GM12878 (cell line): ENCODE measurements around the gene CHN2. TPM values are rescaled to one million over a fixed set of nuclear protein-coding genes. Genes with fewer than 3 reads are reported as not detected.
"Not testable (repeated sequence)": the region's sequence is repeated elsewhere in the genome, so short reads cannot be mapped to it uniquely, and the experiment has no call there.

Experiments
- ATAC-seq: fragments of 200-7000 bp; cut with Tn5 transposase; 3 replicates; pipeline ENCODE4 v1.9.1; 2020; ENCODE audit warnings: mild to moderate bottlenecking, moderate library complexity
- BruUV-seq: library from RNA; stranded (reverse); fragments of 400-500 nt; replicated peaks from 2 replicates; lab custom pipeline; 2021; lab: Mats Ljungman, UMichigan
- CTCF ChIA-PET: fragments of 300-600 bp; sonication (Branson Sonifier 250); formaldehyde crosslinking; extraction: SDS; loops from one replicate; lab custom pipeline; 2021; ENCODE audit warnings: inconsistent platforms; lab: Yijun Ruan, JAX
- POLR2A ChIA-PET: fragments of 350-600 bp; formaldehyde crosslinking; extraction: SDS; loops from one replicate; lab custom pipeline; 2021; ENCODE audit warnings: inconsistent platforms; lab: Charles Lee
- RAD21 ChIA-PET: fragments of 300-600 bp; sonication (Branson Sonifier 250); formaldehyde crosslinking; loops from one replicate; lab custom pipeline; 2023; ENCODE audit warnings: antibody characterized with exemption; ENCODE audit not compliant: unreplicated experiment; lab: Charles Lee
- SMC1A ChIA-PET: fragments of 300-600 bp; sonication (Branson Sonifier 250); formaldehyde crosslinking; loops from one replicate; lab custom pipeline; 2023; ENCODE audit not compliant: unreplicated experiment, uncharacterized antibody; lab: Charles Lee
- DNase-seq: peaks from one replicate; pipeline ENCODE4 v3.0.0-alpha.2; 2011; ENCODE audit warnings: low read depth, low spot score
- FAIRE-seq: peaks from 3 replicates; lab custom pipeline; 2011; peaks lifted over from hg19 to GRCh38; lab: Jason Lieb, UNC
- H2AFZ ChIP-seq: 2 replicates; pipeline ENCODE4 v1.6.0; 2011; ENCODE audit warnings: low read depth, low read length, control low read depth; ENCODE audit not compliant: control insufficient read depth
- H3K27ac ChIP-seq: 2 replicates; pipeline ENCODE4 v1.5.1; 2011; ENCODE audit warnings: control low read depth; ENCODE audit not compliant: control insufficient read depth, insufficient read depth
- H3K27me3 ChIP-seq, 2 experiments: replicated peaks in 1 of 2; 2 replicates each; pipeline versions ENCODE4 v1.6.0 to v1.6.1; 2011; ENCODE audit warnings: low read length in 1 of 2; ENCODE audit not compliant: control insufficient read depth in 2 of 2, insufficient read depth in 2 of 2
- H3K36me3 ChIP-seq, 2 experiments: 2 replicates each; pipeline ENCODE4 v1.5.1; 2011; ENCODE audit warnings: low read length in 1 of 2; ENCODE audit not compliant: control insufficient read depth in 2 of 2, insufficient read depth in 2 of 2
- H3K4me1 ChIP-seq: 2 replicates; pipeline ENCODE4 v1.6.1; 2011; ENCODE audit warnings: mild to moderate bottlenecking, low read length, moderate library complexity, mixed read lengths; ENCODE audit not compliant: control insufficient read depth, insufficient read depth
- H3K4me2 ChIP-seq: 2 replicates; pipeline ENCODE4 v1.6.0; 2011; ENCODE audit warnings: control low read depth; ENCODE audit not compliant: control insufficient read depth, insufficient read depth
- H3K4me3 ChIP-seq: fragments of 200-600 bp; sonication (generic); 2 replicates; pipeline ENCODE4 v1.5.1; 2016
- H3K79me2 ChIP-seq: 2 replicates; pipeline ENCODE4 v1.6.0; 2011; ENCODE audit warnings: low read length; ENCODE audit not compliant: control insufficient read depth, insufficient read depth
- H3K9ac ChIP-seq: 2 replicates; pipeline ENCODE4 v1.8.0; 2011; ENCODE audit warnings: low read length, control low read depth, mixed read lengths; ENCODE audit not compliant: control insufficient read depth, insufficient read depth
- H3K9me3 ChIP-seq: replicated peaks from 3 replicates; pipeline ENCODE4 v1.5.1; 2011; ENCODE audit warnings: mild to moderate bottlenecking, low read length; ENCODE audit not compliant: control insufficient read depth, insufficient read depth
- H4K20me1 ChIP-seq: 2 replicates; pipeline ENCODE4 v1.6.0; 2011; ENCODE audit not compliant: control insufficient read depth, insufficient read depth
- KLF5 ChIP-seq: fragments of 450-650 bp; IDR thresholded peaks from 2 replicates; pipeline ENCODE4 v1.6.1; 2014; ENCODE audit warnings: mild to moderate bottlenecking; ENCODE audit not compliant: partially characterized antibody
- RUNX3 ChIP-seq: IDR thresholded peaks from 2 replicates; pipeline ENCODE4 v1.6.1; 2012; ENCODE audit warnings: low read length, inconsistent platforms
- WGBS: methylation state at CpG from one replicate; pipeline ENCODE4 v1.1.6; 2016; ENCODE audit warnings: low lambda C conversion rate; ENCODE audit not compliant: insufficient replicate concordance, insufficient coverage; ENCODE audit errors: missing lambda C conversion rate; 5-methylcytosine and 5-hydroxymethylcytosine counted together
- in situ Hi-C: fragments of 300-500 bp; cut with MboI; formaldehyde crosslinking; loops from 9 replicates; pipeline ENCODE4 v1.14.3; 2018; ENCODE audit warnings: mixed read lengths
- intact Hi-C: fragments of 100-400 bp; cut with micrococcal nuclease; formaldehyde crosslinking; loops from one replicate; pipeline ENCODE4 v1.14.2; 2022; ENCODE audit not compliant: unreplicated experiment
- polyA plus RNA-seq, 11 experiments: library from polyadenylated mRNA; depleted of rRNA in 4 of 11; unstranded in 6 of 11; stranded (reverse) in 5 of 11; fragments of >200 nt; fragmentation: Nextera tagmentation in 4 of 11; fragmentation: Illumina TruSeq in 1 of 11; extraction: Ambion mirVana in 4 of 11; extraction: Trizol in 1 of 11; gene quantifications; 1 replicate in 1 of 11; 2 replicates in 10 of 11; pipeline versions ENCODE4 v1.2.1 to v1.2.3, GENCODE V29; 2011 to 2016; ENCODE audit warnings: inconsistent platforms in 2 of 11, missing spikeins in 2 of 11, low read depth in 1 of 11
- total RNA-seq, 4 experiments: library from RNA; depleted of rRNA in 3 of 4; stranded (reverse); fragments of >200 nt in 3 of 4; fragmentation: Illumina TruSeq in 1 of 4; extraction: Trizol in 1 of 4; gene quantifications; 2 replicates each; pipeline versions ENCODE4 v1.2.1 to v1.2.3, GENCODE V29; 2013 to 2021

Gene CHN2
- total and polyA plus RNA-seq, 10 of the 15 experiments (the other 5 are each of a cell fraction or from before 2014, with no cell fraction given): 0.11 to 3.8 (median 0.37) TPM; not detected in 2

GRCh38 chr7:29263601-29264207 is 69.1 kb downstream of the CHN2 start:
- RAD21 ChIA-PET, CTCF ChIA-PET: not testable (repeated sequence)

GRCh38 chr7:29265208-29265923 is 70.8 kb downstream of the CHN2 start:
- H3K4me2 ChIP-seq: no peak overlapping the region
- in situ Hi-C loops (no loop called here), intact Hi-C loops (no loop called here)
- SMC1A ChIA-PET: no interaction called here
- WGBS: 46% methylated on average over 6 of the region's 6 CpGs
- H3K36me3 ChIP-seq: no peaks in the 10 kb centered on the region
- ATAC-seq: peak; percentile 82
- BruUV-seq: no TSS peak
- no peaks in the 10 kb centered on the region; the same call in 2 of the 3 replicates for H3K9me3 ChIP-seq
- POLR2A ChIA-PET: no interaction called here
- H3K4me3 ChIP-seq: no peak overlapping the region
- H3K4me1 ChIP-seq: no peaks in the 10 kb centered on the region
- no peak overlapping the region for H3K9ac ChIP-seq
- no peak for FAIRE-seq
- CTCF ChIA-PET: no interaction called here
- no peak overlapping the region for H3K27ac ChIP-seq
- no peak overlapping the region for H2AFZ ChIP-seq
- no peak for TF ChIP-seq KLF5
- peak; percentile 39 for TF ChIP-seq RUNX3
- H4K20me1 ChIP-seq: no peaks in the 10 kb centered on the region
- RAD21 ChIA-PET: no interaction called here
- no peaks in the 10 kb centered on the region for H3K79me2 ChIP-seq
- no peaks in the 10 kb centered on the region for H3K27me3 ChIP-seq
- DNase-seq: no peak

More at GRCh38 chr7:29263601-29264207, 69.1 kb downstream of the CHN2 start:
- POLR2A ChIA-PET, H3K9ac ChIP-seq, DNase-seq, H2AFZ ChIP-seq, H4K20me1 ChIP-seq, H3K4me1 ChIP-seq, H3K79me2 ChIP-seq, in situ Hi-C loops, H3K27me3 ChIP-seq, FAIRE-seq, BruUV-seq, H3K36me3 ChIP-seq, H3K9me3 ChIP-seq, H3K4me2 ChIP-seq, H3K27ac ChIP-seq, intact Hi-C loops, H3K4me3 ChIP-seq, ATAC-seq, SMC1A ChIA-PET: not testable (repeated sequence)
- 95% methylated on average over 18 of the region's 44 CpGs for WGBS
